Adrenal gland (tissue), 5 donors: ENCODE data around the gene TOX3.

Experiments
- CTCF ChIP-seq, 6 experiments: fragments of 450-650 bp in 4 of 6; fragments of 200-600 bp in 2 of 6; sonication (generic) in 1 of 6; IDR thresholded peaks; 1 replicate in 5 of 6; 2 replicates in 1 of 6; pipeline versions ENCODE4 v1.5.1 to v1.8.0; 2016 to 2021; ENCODE audit warnings: antibody characterized with exemption in 6 of 6, mild to moderate bottlenecking in 2 of 6, moderate library complexity in 1 of 6
- POLR2A ChIP-seq, 2 donors: fragments of 450-650 bp; IDR thresholded peaks; one replicate each; pipeline ENCODE4 v1.6.1; 2017; ENCODE audit warnings: antibody characterized with exemption in 2 of 2, mild to moderate bottlenecking in 2 of 2, moderate library complexity in 1 of 2
- donor health status: DM: no; HTN: no; CAD: no.

GRCh38 chr16:52499060-52499440 is 47.9 kb downstream of the TOX3 start:
- TF ChIP-seq CTCF (IDR thresholded peaks at IDR 0.05) (no peak), POLR2A (IDR thresholded peaks at IDR 0.05) (no peak)
